ENCODE measurements around the gene ATXN7. TPM values are rescaled to one million over a fixed set of nuclear protein-coding genes. Genes with fewer than 3 reads are reported as not detected.

The ATXN7 gene
- total RNA-seq: 9.2 and 9.5 TPM in 2 replicates

GRCh38 chr3:63863150-63864007 lies at the start of gene ATXN7, which contains the start of gene THOC7:
Gene ATXN7 (plus strand): TSS chr3:63863867. CDS start chr3:63912599, 48,732 bp downstream.
Gene THOC7 (minus strand): TSS chr3:63863805. CDS start chr3:63863790, 15 bp downstream.

GRCh38 chr3:63819151-63819398 lies 44.6 kb upstream of the ATXN7 start, which contains the start of gene C3orf49:
Gene C3orf49 (plus strand): TSS chr3:63819299. CDS start chr3:63819472, 173 bp downstream.

GRCh38 chr3:63911873-63912767 lies 48.5 kb downstream of the ATXN7 start, which contains the start of gene SCAANT1:
Gene SCAANT1 (minus strand): TSS chr3:63912383.

GRCh38 chr3:64023187-64023860 lies 159.7 kb downstream of the ATXN7 start, which contains the start of gene PSMD6:
Gene PSMD6 (minus strand): TSS chr3:64023494. CDS start chr3:64023419, 75 bp downstream.

Other genes with a start within 250 kb of the ATXN7 start
- not detected in 2 replicates for gene SNTN, start 211.2 kb upstream of the ATXN7 start, total RNA-seq
- gene C3orf49, start 44.6 kb upstream of the ATXN7 start, total RNA-seq: not detected in 2 replicates
- gene THOC7, start 62 bp upstream of the ATXN7 start, total RNA-seq: 35.4 and 50.6 TPM in 2 replicates
- gene SCAANT1, start 48.5 kb downstream of the ATXN7 start, total RNA-seq: not detected in 2 replicates
- gene PSMD6, start 159.6 kb downstream of the ATXN7 start, total RNA-seq: 84.8 and 106 TPM in 2 replicates

All from dermis lymphatic vessel endothelial cell (primary cell).